Breast epithelium (tissue), 4 donors: ENCODE results near the gene ADAMTS18. TPM values are rescaled to one million over a fixed set of nuclear protein-coding genes. Genes with fewer than 3 reads are reported as not detected.

Source experiments
- DNase-seq, 2 donors: peaks; one replicate each; pipeline ENCODE4 v3.0.0-alpha.2; 2019; ENCODE audit warnings: low spot score in 2 of 2
- H3K27ac ChIP-seq, 2 donors: fragments of 200-600 bp; sonication (generic) in 1 of 2; one replicate each; pipeline ENCODE4 v1.5.1; 2016 to 2019; ENCODE audit warnings: mild to moderate bottlenecking in 1 of 2
- H3K27me3 ChIP-seq, 2 donors: fragments of 200-600 bp; sonication (generic) in 1 of 2; one replicate each; pipeline versions ENCODE4 v1.5.1 to v1.6.0; 2017 to 2019; ENCODE audit warnings: control low read depth in 1 of 2, mild to moderate bottlenecking in 1 of 2
- H3K36me3 ChIP-seq: fragments of 200-600 bp; one replicate; pipeline ENCODE4 v1.5.1; 2019
- H3K4me1 ChIP-seq, 2 donors: fragments of 200-600 bp; sonication (generic); one replicate each; pipeline ENCODE4 v1.5.1; 2016 to 2019; ENCODE audit warnings: control low read depth in 1 of 2
- H3K4me3 ChIP-seq, 3 donors: fragments of 200-600 bp; sonication (generic); 1 replicate in 2 of 3; 2 replicates in 1 of 3; pipeline ENCODE4 v1.5.1; 2016 to 2019; ENCODE audit warnings: mild to moderate bottlenecking in 3 of 3, moderate library complexity in 2 of 3
- H3K9me3 ChIP-seq, 2 donors: fragments of 200-600 bp; sonication (generic) in 1 of 2; one replicate each; pipeline ENCODE4 v1.5.1; 2016 to 2019; ENCODE audit warnings: control low read depth in 1 of 2
- CTCF ChIP-seq, 3 donors: fragments of 450-650 bp; IDR thresholded peaks; one replicate each; pipeline ENCODE4 v1.5.1; 2016 to 2017; ENCODE audit warnings: antibody characterized with exemption in 3 of 3, mild to moderate bottlenecking in 3 of 3, moderate library complexity in 3 of 3
- POLR2A ChIP-seq: fragments of 450-650 bp; IDR thresholded peaks from one replicate; pipeline ENCODE4 v1.6.1; 2016; ENCODE audit warnings: antibody characterized with exemption, mild to moderate bottlenecking, moderate library complexity
- POLR2AphosphoS5 ChIP-seq, 3 donors: sonication (generic); formaldehyde crosslinking; IDR thresholded peaks; one replicate each; pipeline ENCODE4 v1.6.1; 2017; ENCODE audit warnings: antibody characterized with exemption in 3 of 3
- intact Hi-C: fragments of 100-400 bp; cut with DNase I; formaldehyde crosslinking; loops from one replicate; pipeline ENCODE4 v1.15.1; 2023; ENCODE audit warnings: low total_unique reads
- total RNA-seq, 3 donors: library from RNA; depleted of rRNA; stranded (reverse); fragments of >200 nt; gene quantifications; one replicate each; pipeline ENCODE4 v1.1.0, GENCODE V29; 2016

Gene ADAMTS18
- total RNA-seq, 3 donors from 2014 or later, result 0.48 to 20.6 (median 1.9) TPM

GRCh38 chr16:77387815-77388209 is 47.0 kb downstream of the ADAMTS18 start:
- no peak for DNase-seq
- Histone ChIP-seq H3K27me3 (no peaks in the 10 kb centered on the region), H3K9me3 (no peaks in the 10 kb centered on the region), H3K27ac (no peak overlapping the region), H3K4me1 (no peaks in the 10 kb centered on the region), H3K36me3 (no peaks in the 10 kb centered on the region), H3K4me3 (no peak overlapping the region)
- intact Hi-C loops, result no loop called here
- no peak for TF ChIP-seq POLR2A
- TF ChIP-seq POLR2AphosphoS5 (IDR thresholded peaks at IDR 0.05), result no peak
- TF ChIP-seq CTCF (IDR thresholded peaks at IDR 0.05), result no peak

GRCh38 chr16:77386831-77387814 is 47.7 kb downstream of the ADAMTS18 start:
- Histone ChIP-seq H3K27ac (no peak overlapping the region), H3K36me3 (no peaks in the 10 kb centered on the region), H3K9me3 (no peaks in the 10 kb centered on the region), H3K4me3 (no peak overlapping the region), H3K4me1 (no peaks in the 10 kb centered on the region), H3K27me3 (no peaks in the 10 kb centered on the region)
- intact Hi-C loops, result no loop called here
- no peak for TF ChIP-seq POLR2A
- no peak for DNase-seq

GRCh38 chr16:77385481-77385880 is 49.4 kb downstream of the ADAMTS18 start:
- intact Hi-C loops, result no loop called here
- Histone ChIP-seq H3K4me3 (no peak overlapping the region), H3K27ac (no peak overlapping the region), H3K36me3 (no peaks in the 10 kb centered on the region), H3K4me1 (no peaks in the 10 kb centered on the region), H3K27me3 (no peaks in the 10 kb centered on the region), H3K9me3 (no peaks in the 10 kb centered on the region)
- TF ChIP-seq POLR2AphosphoS5 (IDR thresholded peaks at IDR 0.05) (no peak), CTCF (IDR thresholded peaks at IDR 0.05) (no peak), POLR2A (no peak)
- no peak for DNase-seq

GRCh38 chr16:77383606-77384187 is 51.1 kb downstream of the ADAMTS18 start:
- no peaks in the 10 kb centered on the region for H3K9me3 ChIP-seq
- H3K36me3 ChIP-seq, result no peaks in the 10 kb centered on the region
- no peaks in the 10 kb centered on the region for H3K4me1 ChIP-seq
- no peaks in the 10 kb centered on the region for H3K27me3 ChIP-seq
- no peak overlapping the region for H3K27ac ChIP-seq
- no peak for TF ChIP-seq POLR2A
- no peak for TF ChIP-seq POLR2AphosphoS5 (IDR thresholded peaks at IDR 0.05)
- TF ChIP-seq CTCF (IDR thresholded peaks at IDR 0.05), result no peak
- no peak overlapping the region for H3K4me3 ChIP-seq
- intact Hi-C loops, result no loop called here
- no peak for DNase-seq

GRCh38 chr16:77376358-77376757 is 58.5 kb downstream of the ADAMTS18 start:
- TF ChIP-seq CTCF (IDR thresholded peaks at IDR 0.05), result no peak
- no peak for TF ChIP-seq POLR2A
- no peak overlapping the region for H3K27ac ChIP-seq
- DNase-seq, result no peak
- H3K4me3 ChIP-seq, result no peak overlapping the region
- no peaks in the 10 kb centered on the region for H3K9me3 ChIP-seq
- no peaks in the 10 kb centered on the region for H3K4me1 ChIP-seq
- intact Hi-C loops, result no loop called here
- no peaks in the 10 kb centered on the region for H3K36me3 ChIP-seq
- no peaks in the 10 kb centered on the region for H3K27me3 ChIP-seq
